ENCODE data around the gene KCNMA1.

The KCNMA1 gene

GRCh38 chr10:77310288-77310840, 327.2 kb downstream of the KCNMA1 start:
- no peaks in the 10 kb centered on the region for H3K9me3 ChIP-seq (ENCODE audit: control insufficient read depth, low read length)
- DNase-seq = no peak
- H3K4me3 ChIP-seq (ENCODE audit: insufficient read depth, low read depth, low read length, poor library complexity, severe bottlenecking) = no peak overlapping the region
- H3K27me3 ChIP-seq (replicated peaks; ENCODE audit: control insufficient read depth, insufficient read depth, low read length, poor library complexity, severe bottlenecking) = no peaks in the 10 kb centered on the region
- H3K27ac ChIP-seq (ENCODE audit: insufficient read depth, low read length, poor library complexity, severe bottlenecking) = no peak overlapping the region
- H3K4me1 ChIP-seq (ENCODE audit: control insufficient read depth, insufficient read depth, low read length, poor library complexity, severe bottlenecking) = no peaks in the 10 kb centered on the region
- H3K36me3 ChIP-seq (ENCODE audit: control insufficient read depth, insufficient read depth, low read length) = no peaks in the 10 kb centered on the region

DNA sequence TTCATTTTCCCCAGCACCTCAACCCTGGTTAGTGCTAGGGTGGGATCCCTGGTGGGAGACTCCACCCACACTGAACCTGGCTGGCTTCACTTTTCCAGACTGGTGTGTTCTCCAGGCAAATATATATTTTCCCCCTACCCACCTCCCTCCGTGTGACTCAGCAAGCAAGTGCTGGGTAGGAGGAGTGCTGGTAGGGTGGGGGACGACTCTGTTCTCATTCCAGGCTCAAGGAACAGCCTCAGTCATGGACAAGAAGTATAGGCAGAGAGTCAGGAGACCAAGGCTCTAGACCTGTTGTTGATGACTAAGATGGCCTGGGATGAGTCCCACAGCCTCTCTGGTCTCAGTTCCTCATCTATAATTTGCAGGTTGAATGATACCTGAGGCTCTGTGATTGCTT, 328.1 kb downstream of the KCNMA1 start:
- Histone ChIP-seq H3K36me3 (ENCODE audit: control insufficient read depth, insufficient read depth, low read length) (no peaks in the 10 kb centered on the region), H3K4me3 (ENCODE audit: insufficient read depth, low read depth, low read length, poor library complexity, severe bottlenecking) (no peak overlapping the region), H3K9me3 (ENCODE audit: control insufficient read depth, low read length) (no peaks in the 10 kb centered on the region), H3K27me3 (replicated peaks; ENCODE audit: control insufficient read depth, insufficient read depth, low read length, poor library complexity, severe bottlenecking) (no peaks in the 10 kb centered on the region), H3K4me1 (ENCODE audit: control insufficient read depth, insufficient read depth, low read length, poor library complexity, severe bottlenecking) (no peaks in the 10 kb centered on the region), H3K27ac (ENCODE audit: insufficient read depth, low read length, poor library complexity, severe bottlenecking) (no peak overlapping the region)
- DNase-seq = no peak

DNA sequence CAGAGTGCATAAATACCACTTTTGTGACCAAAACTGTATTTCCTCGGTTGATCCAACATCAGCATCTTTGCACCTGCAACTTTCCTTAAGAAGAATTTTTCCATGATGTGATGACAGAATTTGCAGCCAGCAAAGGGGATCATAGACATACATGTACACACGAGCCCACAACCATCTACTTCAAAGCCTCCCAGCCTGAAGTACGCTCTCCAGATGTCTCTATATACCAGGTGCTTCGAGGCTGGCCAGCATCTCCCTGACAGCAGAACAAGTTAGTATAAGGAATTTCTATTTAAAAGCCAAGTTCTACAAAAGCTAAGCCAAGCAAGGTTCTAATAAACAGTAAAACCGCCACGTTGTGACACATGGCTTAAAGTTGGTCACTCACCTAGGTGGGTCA, 328.5 kb downstream of the KCNMA1 start:
- H3K4me1 ChIP-seq (ENCODE audit: control insufficient read depth, insufficient read depth, low read length, poor library complexity, severe bottlenecking) = no peaks in the 10 kb centered on the region
- no peak overlapping the region for H3K4me3 ChIP-seq (ENCODE audit: insufficient read depth, low read depth, low read length, poor library complexity, severe bottlenecking)
- DNase-seq = no peak
- H3K27me3 ChIP-seq (replicated peaks; ENCODE audit: control insufficient read depth, insufficient read depth, low read length, poor library complexity, severe bottlenecking) = no peaks in the 10 kb centered on the region
- H3K36me3 ChIP-seq (ENCODE audit: control insufficient read depth, insufficient read depth, low read length) = no peaks in the 10 kb centered on the region
- H3K27ac ChIP-seq (ENCODE audit: insufficient read depth, low read length, poor library complexity, severe bottlenecking) = no peak overlapping the region
- no peaks in the 10 kb centered on the region for H3K9me3 ChIP-seq (ENCODE audit: control insufficient read depth, low read length)

DNA sequence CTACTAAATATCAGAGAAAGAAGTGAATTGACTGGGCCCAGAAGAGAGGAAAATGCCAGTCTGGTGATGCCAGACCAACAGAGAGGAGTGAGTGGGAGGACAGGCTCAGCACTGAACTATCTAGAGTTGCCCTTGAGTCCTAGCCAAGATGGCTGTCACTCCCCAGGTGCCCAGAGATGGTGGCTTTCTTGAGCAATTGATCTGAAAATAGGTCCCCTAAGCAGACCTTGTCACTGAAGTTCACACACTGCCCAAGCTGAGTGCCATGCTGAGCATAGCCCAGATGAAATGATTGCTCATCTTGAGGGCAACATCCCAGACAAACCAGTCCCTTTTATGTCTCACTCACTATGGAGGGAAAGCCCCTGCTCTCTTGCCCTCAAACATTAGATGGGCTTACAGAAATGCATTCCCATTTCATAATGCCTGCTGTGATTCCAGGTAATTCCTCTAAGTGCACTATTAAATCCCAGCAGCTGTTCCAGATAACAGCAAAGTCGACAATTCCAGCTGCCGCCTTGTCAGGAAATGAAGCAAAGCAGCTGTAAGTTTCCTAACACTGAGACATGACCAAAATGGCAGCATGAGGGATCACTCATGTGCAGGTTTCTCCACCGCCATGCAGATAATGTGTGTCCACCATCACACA, 329.4 kb downstream of the KCNMA1 start:
- H3K9me3 ChIP-seq (ENCODE audit: control insufficient read depth, low read length) = no peaks in the 10 kb centered on the region
- no peak overlapping the region for H3K27ac ChIP-seq (ENCODE audit: insufficient read depth, low read length, poor library complexity, severe bottlenecking)
- no peaks in the 10 kb centered on the region for H3K4me1 ChIP-seq (ENCODE audit: control insufficient read depth, insufficient read depth, low read length, poor library complexity, severe bottlenecking)
- DNase-seq = no peak
- no peaks in the 10 kb centered on the region for H3K36me3 ChIP-seq (ENCODE audit: control insufficient read depth, insufficient read depth, low read length)
- no peak overlapping the region for H3K4me3 ChIP-seq (ENCODE audit: insufficient read depth, low read depth, low read length, poor library complexity, severe bottlenecking)
- H3K27me3 ChIP-seq (replicated peaks; ENCODE audit: control insufficient read depth, insufficient read depth, low read length, poor library complexity, severe bottlenecking) = no peaks in the 10 kb centered on the region

DNA sequence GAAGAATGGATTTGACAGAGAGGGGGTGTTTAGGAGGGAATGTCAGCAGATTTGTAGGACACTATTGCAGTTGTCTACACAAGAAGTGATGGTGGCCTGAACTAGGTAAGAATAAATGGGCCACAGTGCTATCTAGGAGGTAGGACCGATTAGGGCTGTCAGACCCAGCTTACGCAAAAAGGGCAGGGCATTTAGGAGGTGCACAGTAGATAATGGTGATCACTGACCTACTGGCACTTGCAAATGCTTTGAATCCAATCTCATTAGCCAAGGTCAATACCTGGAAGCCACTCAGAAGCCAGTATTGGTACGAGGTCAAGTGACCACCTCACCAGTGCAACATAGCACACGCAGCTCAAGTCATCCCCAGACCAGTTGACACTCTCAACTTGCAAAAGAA, 330.9 kb downstream of the KCNMA1 start:
- no peaks in the 10 kb centered on the region for H3K27me3 ChIP-seq (replicated peaks; ENCODE audit: control insufficient read depth, insufficient read depth, low read length, poor library complexity, severe bottlenecking)

GRCh38 chr10:77305650-77306632, 331.7 kb downstream of the KCNMA1 start:
- H3K36me3 ChIP-seq (ENCODE audit: control insufficient read depth, insufficient read depth, low read length) = no peaks in the 10 kb centered on the region
- no peak overlapping the region for H3K4me3 ChIP-seq (ENCODE audit: insufficient read depth, low read depth, low read length, poor library complexity, severe bottlenecking)
- H3K27me3 ChIP-seq (replicated peaks; ENCODE audit: control insufficient read depth, insufficient read depth, low read length, poor library complexity, severe bottlenecking) = no peaks in the 10 kb centered on the region
- DNase-seq = no peak
- H3K9me3 ChIP-seq (ENCODE audit: control insufficient read depth, low read length) = no peaks in the 10 kb centered on the region
- no peaks in the 10 kb centered on the region for H3K4me1 ChIP-seq (ENCODE audit: control insufficient read depth, insufficient read depth, low read length, poor library complexity, severe bottlenecking)
- H3K27ac ChIP-seq (ENCODE audit: insufficient read depth, low read length, poor library complexity, severe bottlenecking) = no peak overlapping the region

More for the DNA sequence above, 330.9 kb downstream of the KCNMA1 start:
- H3K36me3 ChIP-seq (ENCODE audit: control insufficient read depth, insufficient read depth, low read length) = no peaks in the 10 kb centered on the region
- no peak overlapping the region for H3K27ac ChIP-seq (ENCODE audit: insufficient read depth, low read length, poor library complexity, severe bottlenecking)
- no peak overlapping the region for H3K4me3 ChIP-seq (ENCODE audit: insufficient read depth, low read depth, low read length, poor library complexity, severe bottlenecking)
- H3K9me3 ChIP-seq (ENCODE audit: control insufficient read depth, low read length) = no peaks in the 10 kb centered on the region
- no peak for DNase-seq
- H3K4me1 ChIP-seq (ENCODE audit: control insufficient read depth, insufficient read depth, low read length, poor library complexity, severe bottlenecking) = no peaks in the 10 kb centered on the region

- no peak for DNase-seq
- Histone ChIP-seq H3K4me1 (ENCODE audit: control insufficient read depth, insufficient read depth, low read length, poor library complexity, severe bottlenecking) (no peaks in the 10 kb centered on the region), H3K27me3 (replicated peaks; ENCODE audit: control insufficient read depth, insufficient read depth, low read length, poor library complexity, severe bottlenecking) (no peaks in the 10 kb centered on the region), H3K36me3 (ENCODE audit: control insufficient read depth, insufficient read depth, low read length) (no peaks in the 10 kb centered on the region), H3K27ac (ENCODE audit: insufficient read depth, low read length, poor library complexity, severe bottlenecking) (no peak overlapping the region), H3K4me3 (ENCODE audit: insufficient read depth, low read depth, low read length, poor library complexity, severe bottlenecking) (no peak overlapping the region), H3K9me3 (ENCODE audit: control insufficient read depth, low read length) (no peaks in the 10 kb centered on the region)
Measured at GRCh38 chr10:77304192-77304591, 333.4 kb downstream of the KCNMA1 start.

GRCh38 chr10:77301305-77301730, 336.3 kb downstream of the KCNMA1 start:
- Histone ChIP-seq H3K4me3 (ENCODE audit: insufficient read depth, low read depth, low read length, poor library complexity, severe bottlenecking) (no peak overlapping the region), H3K27ac (ENCODE audit: insufficient read depth, low read length, poor library complexity, severe bottlenecking) (no peak overlapping the region), H3K9me3 (ENCODE audit: control insufficient read depth, low read length) (no peaks in the 10 kb centered on the region), H3K27me3 (replicated peaks; ENCODE audit: control insufficient read depth, insufficient read depth, low read length, poor library complexity, severe bottlenecking) (no peaks in the 10 kb centered on the region), H3K4me1 (ENCODE audit: control insufficient read depth, insufficient read depth, low read length, poor library complexity, severe bottlenecking) (no peaks in the 10 kb centered on the region), H3K36me3 (ENCODE audit: control insufficient read depth, insufficient read depth, low read length) (no peaks in the 10 kb centered on the region)
- DNase-seq = no peak

DNA sequence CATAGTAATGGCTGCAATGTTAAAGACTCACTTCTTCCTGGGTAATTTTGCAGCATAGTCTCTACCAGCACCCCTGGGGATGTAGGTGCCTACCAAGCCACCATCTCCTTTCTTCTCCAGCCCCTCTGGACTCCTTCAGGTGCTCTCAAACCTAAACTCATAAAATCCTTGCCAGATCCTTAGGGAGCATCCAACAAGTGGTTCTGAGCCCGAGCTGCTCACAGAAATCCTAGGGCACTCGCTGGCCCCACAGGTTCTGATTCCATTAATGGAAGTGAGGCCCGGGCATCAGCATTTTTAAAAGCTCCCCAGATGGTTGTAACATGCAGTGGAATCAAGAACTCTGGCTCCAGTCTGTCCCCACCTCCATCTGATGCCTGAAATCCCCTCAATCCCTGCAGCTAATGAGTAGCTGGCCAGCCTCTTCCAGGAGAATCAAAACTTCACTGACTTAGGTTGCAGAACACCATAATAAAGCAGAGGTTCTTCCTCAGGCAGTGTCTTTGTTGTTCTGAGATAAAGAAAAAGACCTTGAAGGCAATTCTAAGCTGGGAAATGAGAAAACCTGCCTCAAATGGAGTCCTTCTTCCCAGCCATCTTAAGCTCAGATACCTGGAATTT, 336.8 kb downstream of the KCNMA1 start:
- H3K36me3 ChIP-seq (ENCODE audit: control insufficient read depth, insufficient read depth, low read length) = no peaks in the 10 kb centered on the region
- no peaks in the 10 kb centered on the region for H3K27me3 ChIP-seq (replicated peaks; ENCODE audit: control insufficient read depth, insufficient read depth, low read length, poor library complexity, severe bottlenecking)
- H3K4me3 ChIP-seq (ENCODE audit: insufficient read depth, low read depth, low read length, poor library complexity, severe bottlenecking) = no peak overlapping the region
- H3K27ac ChIP-seq (ENCODE audit: insufficient read depth, low read length, poor library complexity, severe bottlenecking) = no peak overlapping the region
- no peaks in the 10 kb centered on the region for H3K4me1 ChIP-seq (ENCODE audit: control insufficient read depth, insufficient read depth, low read length, poor library complexity, severe bottlenecking)
- DNase-seq = no peak
- H3K9me3 ChIP-seq (ENCODE audit: control insufficient read depth, low read length) = no peaks in the 10 kb centered on the region

All from effector memory CD4-positive, alpha-beta T cell (primary cell).